C4-2B (cell line): ENCODE data around the gene RNF225.
"Not testable (repeated sequence)": the region's sequence is repeated elsewhere in the genome, so short reads cannot be mapped to it uniquely, and the experiment has no call there.

ENCODE experiments used
- H3K27ac ChIP-seq: fragments of 450-650 bp; 2 replicates; pipeline ENCODE4 v1.5.1; 2017
- ZFX ChIP-seq: fragments of 450-650 bp; IDR thresholded peaks from 2 replicates; pipeline ENCODE4 v1.6.1; 2017
- TF ChIP-seq, protein P1 (sequence below): fragments of 450-650 bp; conservative IDR thresholded peaks from 2 replicates; pipeline ENCODE4 v1.5.1; 2017; ENCODE audit warnings: mild to moderate bottlenecking

The RNF225 gene

DNA sequence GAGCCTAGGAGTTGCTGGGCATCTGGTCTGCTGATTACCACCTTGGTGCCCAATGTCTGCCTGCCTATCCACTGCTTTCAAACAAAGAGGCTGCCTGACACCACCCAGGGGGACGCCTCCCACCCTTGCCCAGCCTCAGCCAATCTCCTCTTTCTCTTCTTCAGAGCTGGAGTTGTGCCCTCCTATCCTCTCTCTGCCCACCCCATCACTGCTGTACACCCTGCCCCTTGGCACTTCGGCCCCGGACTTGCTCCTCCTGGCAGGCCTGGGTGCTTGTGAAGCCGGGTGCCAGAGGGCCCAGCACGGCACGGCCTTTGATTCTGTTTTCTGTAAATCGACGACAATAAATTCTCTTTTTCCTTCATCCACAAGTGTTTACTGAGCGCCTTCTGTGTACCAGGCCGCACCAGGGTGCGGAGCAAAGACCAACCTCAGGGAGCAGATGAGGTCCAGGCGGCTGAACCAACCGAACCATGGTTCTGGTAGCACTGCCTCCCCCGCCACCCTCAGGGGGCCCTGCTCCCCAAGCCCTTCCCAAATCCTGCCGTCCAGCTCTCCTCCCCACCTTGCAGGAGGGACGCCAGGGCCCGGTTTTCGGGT is 5.0 kb downstream of the RNF225 start:
- peak; percentile 34; the same call in 1 of the 2 replicates for TF ChIP-seq ZFX
- TF ChIP-seq, protein P1, sequence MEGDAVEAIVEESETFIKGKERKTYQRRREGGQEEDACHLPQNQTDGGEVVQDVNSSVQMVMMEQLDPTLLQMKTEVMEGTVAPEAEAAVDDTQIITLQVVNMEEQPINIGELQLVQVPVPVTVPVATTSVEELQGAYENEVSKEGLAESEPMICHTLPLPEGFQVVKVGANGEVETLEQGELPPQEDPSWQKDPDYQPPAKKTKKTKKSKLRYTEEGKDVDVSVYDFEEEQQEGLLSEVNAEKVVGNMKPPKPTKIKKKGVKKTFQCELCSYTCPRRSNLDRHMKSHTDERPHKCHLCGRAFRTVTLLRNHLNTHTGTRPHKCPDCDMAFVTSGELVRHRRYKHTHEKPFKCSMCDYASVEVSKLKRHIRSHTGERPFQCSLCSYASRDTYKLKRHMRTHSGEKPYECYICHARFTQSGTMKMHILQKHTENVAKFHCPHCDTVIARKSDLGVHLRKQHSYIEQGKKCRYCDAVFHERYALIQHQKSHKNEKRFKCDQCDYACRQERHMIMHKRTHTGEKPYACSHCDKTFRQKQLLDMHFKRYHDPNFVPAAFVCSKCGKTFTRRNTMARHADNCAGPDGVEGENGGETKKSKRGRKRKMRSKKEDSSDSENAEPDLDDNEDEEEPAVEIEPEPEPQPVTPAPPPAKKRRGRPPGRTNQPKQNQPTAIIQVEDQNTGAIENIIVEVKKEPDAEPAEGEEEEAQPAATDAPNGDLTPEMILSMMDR, result no peak
- H3K27ac ChIP-seq, result peak overlapping the region; percentile 76

DNA sequence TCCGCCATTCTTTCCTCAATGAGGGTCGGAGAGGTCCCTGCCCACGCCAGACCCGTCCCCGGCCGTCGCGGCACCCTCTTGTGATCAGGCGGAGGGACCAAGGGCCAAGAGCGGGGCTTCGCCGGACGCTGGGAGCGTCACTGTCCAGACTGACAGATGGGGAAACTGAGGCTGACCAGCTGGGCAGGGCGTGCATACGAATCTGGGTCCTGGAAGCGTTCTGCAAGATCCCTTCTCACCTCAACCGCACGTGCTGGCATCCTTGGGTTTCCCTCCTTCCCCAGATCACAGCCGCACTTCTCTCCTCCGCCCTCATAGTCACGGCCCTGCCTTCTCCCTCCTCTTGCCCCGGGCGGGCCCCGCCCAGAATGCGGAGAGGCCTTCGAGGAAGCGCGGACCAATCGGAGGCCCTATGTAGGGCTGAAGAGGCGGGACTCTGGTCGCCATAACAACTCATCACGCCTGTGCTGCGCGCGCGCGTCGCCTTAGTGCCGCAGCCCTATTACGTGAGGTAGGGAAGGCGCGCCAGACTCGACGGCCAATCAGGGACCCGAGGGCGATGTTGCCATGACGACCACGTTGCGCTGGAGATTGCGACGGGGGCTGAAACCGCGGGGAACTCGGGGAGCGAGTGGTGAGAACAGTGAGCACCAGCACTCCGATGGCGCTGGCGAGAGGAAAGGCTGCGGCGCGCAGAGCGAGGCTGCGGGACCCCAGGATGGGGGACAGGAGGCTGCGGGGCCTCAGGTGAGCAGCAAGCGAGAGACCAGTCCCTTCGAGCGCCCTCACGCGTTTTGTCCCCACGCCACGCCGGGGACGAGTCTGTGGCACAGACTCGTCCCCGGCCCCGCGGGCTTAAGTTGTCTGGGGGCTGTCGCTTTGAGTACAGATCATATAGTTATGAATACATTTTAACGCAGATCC is 5.7 kb downstream of the RNF225 start:
- TF ChIP-seq ZFX, result no peak
- TF ChIP-seq, protein P1, result no peak
- peak overlapping the region; percentile 76 for H3K27ac ChIP-seq

DNA sequence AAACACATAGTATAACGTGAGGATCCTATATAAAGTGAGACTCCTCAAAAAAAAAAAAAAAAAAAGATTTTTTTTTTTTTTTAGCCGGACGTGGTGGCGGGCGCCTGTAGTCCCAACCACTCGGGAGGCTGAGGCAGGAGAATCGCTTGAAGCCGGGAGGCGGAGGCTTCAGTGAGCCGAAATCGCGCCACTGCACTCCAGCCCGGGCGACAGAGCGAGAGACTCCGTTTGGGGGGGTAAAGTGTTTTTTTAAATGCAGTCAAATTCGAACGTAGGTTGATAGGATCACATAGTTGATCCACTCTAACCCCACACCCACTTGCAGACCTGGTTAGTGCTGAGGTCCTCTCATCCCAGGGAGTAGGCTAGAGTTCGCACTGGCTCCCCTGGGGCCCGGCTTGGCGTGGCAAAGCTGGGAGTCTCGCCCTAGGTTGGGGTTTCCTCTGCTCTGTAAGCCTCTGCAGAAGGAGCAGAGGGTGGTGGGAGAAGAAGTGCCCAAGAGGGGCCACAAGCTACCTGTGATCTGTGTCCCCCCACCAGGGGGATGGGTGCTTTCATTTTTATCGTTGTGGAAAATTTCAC is 6.5 kb downstream of the RNF225 start:
- peak overlapping the region; percentile 76 for H3K27ac ChIP-seq
- TF ChIP-seq ZFX, result no peak
- TF ChIP-seq, protein P1, result no peak

DNA sequence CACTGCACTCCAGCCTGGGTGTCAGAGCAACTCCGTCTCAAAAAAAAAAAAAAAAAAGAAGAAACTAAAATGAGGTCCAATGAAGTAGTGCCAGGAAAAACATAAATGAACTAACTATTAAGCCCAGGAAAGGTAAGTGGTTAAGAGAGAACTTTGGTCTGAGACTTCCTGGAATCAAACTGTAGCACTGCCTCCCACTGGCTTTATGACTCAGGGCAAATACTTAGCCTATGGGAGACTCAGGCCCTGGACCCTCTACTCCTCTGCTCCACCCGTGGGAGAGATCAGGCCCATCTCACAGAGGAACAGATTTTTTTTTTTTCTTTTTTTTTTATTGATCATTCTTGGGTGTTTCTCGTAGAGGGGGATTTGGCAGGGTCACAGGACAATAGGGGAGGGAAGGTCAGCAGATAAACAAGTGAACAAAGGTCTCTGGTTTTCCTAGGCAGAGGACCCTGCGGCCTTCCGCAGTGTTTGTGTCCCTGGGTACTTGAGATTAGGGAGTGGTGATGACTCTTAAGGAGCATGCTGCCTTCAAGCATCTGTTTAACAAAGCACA is 8.5 kb downstream of the RNF225 start:
- not testable (repeated sequence) for H3K27ac ChIP-seq

DNA sequence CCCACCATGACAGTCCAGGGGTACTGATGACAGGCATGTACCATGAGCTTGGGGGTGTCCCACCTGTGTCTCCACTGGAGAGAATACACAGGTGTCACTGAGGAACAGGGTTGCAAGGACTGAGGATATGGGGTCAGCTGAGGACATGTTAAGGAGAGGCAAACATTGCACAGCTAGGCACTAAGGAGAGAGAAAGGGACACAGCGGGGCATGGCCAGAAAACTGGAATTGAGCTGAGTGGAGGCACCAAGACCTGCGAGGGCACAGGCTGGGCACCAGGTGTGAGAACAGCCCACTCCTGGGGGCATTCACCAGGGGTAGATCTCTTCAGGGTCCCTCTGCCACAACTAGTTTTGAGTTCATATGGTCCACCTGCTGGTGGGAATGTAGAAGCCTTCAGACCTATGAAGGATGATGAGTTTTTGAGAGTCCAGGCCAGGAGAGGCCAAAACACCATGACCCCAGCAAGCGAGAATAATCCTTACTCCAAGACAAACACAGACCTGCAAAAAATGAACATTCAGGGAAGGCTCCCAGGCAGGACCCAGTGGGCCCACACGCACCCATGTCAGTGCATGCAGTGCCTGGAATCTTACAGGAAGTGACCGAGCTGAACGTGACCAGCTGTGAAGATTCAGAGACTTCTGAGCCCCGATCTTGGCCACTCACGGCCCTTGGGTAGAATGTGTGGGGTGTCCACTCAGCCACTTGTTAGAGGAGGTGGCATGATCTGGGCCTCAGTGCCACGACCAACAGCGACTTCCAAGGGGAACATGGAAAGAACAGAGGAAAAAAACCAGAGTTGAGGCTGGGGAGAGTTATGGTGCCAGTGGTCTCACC is 11.6 kb downstream of the RNF225 start:
- peak overlapping the region; percentile 88 for H3K27ac ChIP-seq
- no peak for TF ChIP-seq ZFX
- TF ChIP-seq, protein P1, result no peak; the same call in 1 of the 2 replicates

DNA sequence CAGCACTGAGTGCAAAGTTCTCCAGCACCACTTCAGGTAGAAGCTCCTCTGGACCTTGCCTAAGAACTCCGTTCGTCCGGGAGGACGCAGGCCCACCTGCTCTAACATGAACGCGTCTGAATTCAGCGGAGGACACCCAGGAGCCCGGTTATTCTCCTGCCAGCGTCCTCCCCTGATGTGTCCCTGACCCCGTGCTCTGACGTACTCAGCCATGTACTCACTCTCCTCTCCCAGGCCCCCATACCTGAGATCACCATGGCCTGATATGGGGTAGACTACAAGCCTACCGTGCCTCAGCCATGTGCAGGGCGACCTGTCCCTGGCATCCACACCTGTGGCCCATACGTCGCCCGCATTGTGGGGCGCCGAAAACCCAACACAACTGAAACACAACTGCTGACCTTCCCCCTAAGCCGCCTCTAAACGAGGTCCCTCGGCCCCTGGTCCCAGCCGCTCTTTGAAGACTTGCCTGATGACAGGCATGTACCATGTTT is 12.2 kb downstream of the RNF225 start:
- peak overlapping the region; percentile 88 for H3K27ac ChIP-seq
- TF ChIP-seq, protein P1, result no peak
- TF ChIP-seq ZFX, result no peak
